ENCODE measurements around the gene DET1.
A peak's percentile ranks its signal among the peaks of the same experiment; 100 is the strongest.

The DET1 gene

GRCh38 chr15:88467073-88467934, 79.2 kb downstream of the DET1 start, which contains the start of the genes MRPL46 and MRPS11:
Gene MRPL46 (minus strand): TSS chr15:88467388. CDS start chr15:88467377, 11 bp downstream.
Gene MRPS11 (plus strand): TSS chr15:88467708. CDS start chr15:88467718, 10 bp downstream.
- peak; percentile 88 for DNase-seq (ENCODE audit: low spot score)

GRCh38 chr15:88465633-88466224, 80.8 kb downstream of the DET1 start:
- peak; percentile 37 for DNase-seq (ENCODE audit: low spot score)

GRCh38 chr15:88463870-88464532, 82.5 kb downstream of the DET1 start:
- DNase-seq (ENCODE audit: low spot score) = no peak

All from hepatic stellate cell (primary cell).